H1 (cell line): ENCODE results near the gene ZNF470. TPM values are rescaled to one million over a fixed set of nuclear protein-coding genes. Genes with fewer than 3 reads are reported as not detected.

Source experiments
- ASH2L ChIP-seq: fragments of 200-600, 300-600 bp; sonication (generic); IDR thresholded peaks from one replicate; pipeline ENCODE4 v1.7.1; 2017; ENCODE audit warnings: low read length
- BACH1 ChIP-seq: IDR thresholded peaks from 2 replicates; pipeline ENCODE4 v1.6.1; 2012; ENCODE audit warnings: low read length, improper control_type of control experiment
- CHD2 ChIP-seq: IDR thresholded peaks from 2 replicates; pipeline ENCODE4 v1.6.1; 2012; ENCODE audit warnings: low read length, improper control_type of control experiment
- FOSL1 ChIP-seq: IDR thresholded peaks from 2 replicates; pipeline ENCODE4 v1.6.1; 2011; ENCODE audit warnings: mild to moderate bottlenecking, low read depth, low read length, moderate library complexity; ENCODE audit not compliant: insufficient read depth
- HDAC2 ChIP-seq, 2 experiments: fragments of 300-600 bp in 1 of 2; sonication (generic) in 1 of 2; IDR thresholded peaks; 2 replicates each; pipeline ENCODE4 v1.6.1; 2011 to 2012; ENCODE audit warnings: low read depth in 2 of 2, low read length in 2 of 2, mild to moderate bottlenecking in 2 of 2, moderate library complexity in 2 of 2, borderline replicate concordance in 1 of 2, inconsistent platforms in 1 of 2
- HDAC6 ChIP-seq: IDR thresholded peaks from one replicate; pipeline ENCODE4 v1.7.1; 2012; ENCODE audit warnings: low read depth, mild to moderate bottlenecking, inconsistent platforms, low read length, moderate library complexity
- POLR2AphosphoS5 ChIP-seq: IDR thresholded peaks from 2 replicates; pipeline ENCODE4 v1.6.1; 2011; ENCODE audit warnings: low read depth, low read length
- RBBP5 ChIP-seq: IDR thresholded peaks from 2 replicates; pipeline ENCODE4 v1.7.1; 2012; ENCODE audit warnings: low read depth, mild to moderate bottlenecking, inconsistent platforms, low read length, moderate library complexity, borderline replicate concordance
- SAP30 ChIP-seq: fragments of 300-600 bp; sonication (generic); IDR thresholded peaks from 2 replicates; pipeline ENCODE4 v1.7.1; 2012; ENCODE audit warnings: low read length, moderate library complexity, mild to moderate bottlenecking, inconsistent platforms; ENCODE audit not compliant: insufficient read depth, insufficient replicate concordance
- SIN3A ChIP-seq, 2 experiments: IDR thresholded peaks in 1 of 2; conservative IDR thresholded peaks in 1 of 2; 2 replicates each; pipeline ENCODE4 v1.6.1; 2011 to 2012; ENCODE audit warnings: low read length in 2 of 2, improper control_type of control experiment in 1 of 2, low read depth in 1 of 2, mild to moderate bottlenecking in 1 of 2
- SIRT6 ChIP-seq: IDR thresholded peaks from one replicate; pipeline ENCODE4 v1.7.1; 2012; ENCODE audit warnings: low read length, inconsistent platforms
- SIX5 ChIP-seq: IDR thresholded peaks from 2 replicates; pipeline ENCODE4 v1.6.1; 2011; ENCODE audit warnings: mild to moderate bottlenecking, low read depth, low read length
- polyA plus RNA-seq, 7 experiments: library from polyadenylated mRNA; depleted of rRNA in 3 of 7; stranded (reverse) in 5 of 7; unstranded in 2 of 7; fragments of >200 nt in 5 of 7; fragments of 200-250 nt in 2 of 7; gene quantifications; 1 replicate in 5 of 7; 2 replicates in 1 of 7; 4 replicates in 1 of 7; pipeline versions ENCODE4 v1.2.1 to v1.2.3, GENCODE V29; 2011 to 2013; ENCODE audit warnings: missing spikeins in 2 of 7, mixed read lengths in 2 of 7
- total RNA-seq: library from RNA; stranded (reverse); fragmentation: NEBNext Ultra II Directional; extraction: Animal tissue kit (Norgen Biotek cat#: 25700); gene quantifications from 2 replicates; pipeline ENCODE4 v1.2.1, GENCODE V29; 2021
- TF ChIP-seq, protein P1 (sequence below): fragments of 300-600 bp; sonication (generic); IDR thresholded peaks from 2 replicates; pipeline ENCODE4 v1.7.1; 2012; ENCODE audit warnings: low read length, moderate library complexity, mild to moderate bottlenecking, inconsistent platforms; ENCODE audit not compliant: insufficient replicate concordance

Gene ZNF470
- total and polyA plus RNA-seq, 2 of the 8 experiments (the other 6 are each of a cell fraction or from before 2014, with no cell fraction given): 2.0 to 8.8 TPM

DNA sequence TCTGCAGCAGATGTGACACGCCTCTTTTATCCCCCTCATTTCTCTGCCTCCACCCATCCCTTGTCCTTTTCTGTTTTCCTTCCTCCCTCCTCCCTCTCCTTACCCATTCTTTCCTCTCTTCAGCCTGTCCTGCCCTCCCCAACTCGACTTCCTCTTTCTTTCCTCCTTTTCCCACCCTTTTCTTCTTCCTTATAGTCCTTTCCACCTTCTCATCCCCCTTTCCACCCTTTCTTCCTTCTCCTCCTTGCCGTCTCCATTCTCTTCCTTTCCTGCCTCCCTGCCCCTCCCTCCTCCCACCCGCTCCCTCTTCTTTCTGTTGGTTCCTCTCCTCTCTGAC lies 27.1 kb downstream of the ZNF470 start (continued):
- TF ChIP-seq, protein P1, sequence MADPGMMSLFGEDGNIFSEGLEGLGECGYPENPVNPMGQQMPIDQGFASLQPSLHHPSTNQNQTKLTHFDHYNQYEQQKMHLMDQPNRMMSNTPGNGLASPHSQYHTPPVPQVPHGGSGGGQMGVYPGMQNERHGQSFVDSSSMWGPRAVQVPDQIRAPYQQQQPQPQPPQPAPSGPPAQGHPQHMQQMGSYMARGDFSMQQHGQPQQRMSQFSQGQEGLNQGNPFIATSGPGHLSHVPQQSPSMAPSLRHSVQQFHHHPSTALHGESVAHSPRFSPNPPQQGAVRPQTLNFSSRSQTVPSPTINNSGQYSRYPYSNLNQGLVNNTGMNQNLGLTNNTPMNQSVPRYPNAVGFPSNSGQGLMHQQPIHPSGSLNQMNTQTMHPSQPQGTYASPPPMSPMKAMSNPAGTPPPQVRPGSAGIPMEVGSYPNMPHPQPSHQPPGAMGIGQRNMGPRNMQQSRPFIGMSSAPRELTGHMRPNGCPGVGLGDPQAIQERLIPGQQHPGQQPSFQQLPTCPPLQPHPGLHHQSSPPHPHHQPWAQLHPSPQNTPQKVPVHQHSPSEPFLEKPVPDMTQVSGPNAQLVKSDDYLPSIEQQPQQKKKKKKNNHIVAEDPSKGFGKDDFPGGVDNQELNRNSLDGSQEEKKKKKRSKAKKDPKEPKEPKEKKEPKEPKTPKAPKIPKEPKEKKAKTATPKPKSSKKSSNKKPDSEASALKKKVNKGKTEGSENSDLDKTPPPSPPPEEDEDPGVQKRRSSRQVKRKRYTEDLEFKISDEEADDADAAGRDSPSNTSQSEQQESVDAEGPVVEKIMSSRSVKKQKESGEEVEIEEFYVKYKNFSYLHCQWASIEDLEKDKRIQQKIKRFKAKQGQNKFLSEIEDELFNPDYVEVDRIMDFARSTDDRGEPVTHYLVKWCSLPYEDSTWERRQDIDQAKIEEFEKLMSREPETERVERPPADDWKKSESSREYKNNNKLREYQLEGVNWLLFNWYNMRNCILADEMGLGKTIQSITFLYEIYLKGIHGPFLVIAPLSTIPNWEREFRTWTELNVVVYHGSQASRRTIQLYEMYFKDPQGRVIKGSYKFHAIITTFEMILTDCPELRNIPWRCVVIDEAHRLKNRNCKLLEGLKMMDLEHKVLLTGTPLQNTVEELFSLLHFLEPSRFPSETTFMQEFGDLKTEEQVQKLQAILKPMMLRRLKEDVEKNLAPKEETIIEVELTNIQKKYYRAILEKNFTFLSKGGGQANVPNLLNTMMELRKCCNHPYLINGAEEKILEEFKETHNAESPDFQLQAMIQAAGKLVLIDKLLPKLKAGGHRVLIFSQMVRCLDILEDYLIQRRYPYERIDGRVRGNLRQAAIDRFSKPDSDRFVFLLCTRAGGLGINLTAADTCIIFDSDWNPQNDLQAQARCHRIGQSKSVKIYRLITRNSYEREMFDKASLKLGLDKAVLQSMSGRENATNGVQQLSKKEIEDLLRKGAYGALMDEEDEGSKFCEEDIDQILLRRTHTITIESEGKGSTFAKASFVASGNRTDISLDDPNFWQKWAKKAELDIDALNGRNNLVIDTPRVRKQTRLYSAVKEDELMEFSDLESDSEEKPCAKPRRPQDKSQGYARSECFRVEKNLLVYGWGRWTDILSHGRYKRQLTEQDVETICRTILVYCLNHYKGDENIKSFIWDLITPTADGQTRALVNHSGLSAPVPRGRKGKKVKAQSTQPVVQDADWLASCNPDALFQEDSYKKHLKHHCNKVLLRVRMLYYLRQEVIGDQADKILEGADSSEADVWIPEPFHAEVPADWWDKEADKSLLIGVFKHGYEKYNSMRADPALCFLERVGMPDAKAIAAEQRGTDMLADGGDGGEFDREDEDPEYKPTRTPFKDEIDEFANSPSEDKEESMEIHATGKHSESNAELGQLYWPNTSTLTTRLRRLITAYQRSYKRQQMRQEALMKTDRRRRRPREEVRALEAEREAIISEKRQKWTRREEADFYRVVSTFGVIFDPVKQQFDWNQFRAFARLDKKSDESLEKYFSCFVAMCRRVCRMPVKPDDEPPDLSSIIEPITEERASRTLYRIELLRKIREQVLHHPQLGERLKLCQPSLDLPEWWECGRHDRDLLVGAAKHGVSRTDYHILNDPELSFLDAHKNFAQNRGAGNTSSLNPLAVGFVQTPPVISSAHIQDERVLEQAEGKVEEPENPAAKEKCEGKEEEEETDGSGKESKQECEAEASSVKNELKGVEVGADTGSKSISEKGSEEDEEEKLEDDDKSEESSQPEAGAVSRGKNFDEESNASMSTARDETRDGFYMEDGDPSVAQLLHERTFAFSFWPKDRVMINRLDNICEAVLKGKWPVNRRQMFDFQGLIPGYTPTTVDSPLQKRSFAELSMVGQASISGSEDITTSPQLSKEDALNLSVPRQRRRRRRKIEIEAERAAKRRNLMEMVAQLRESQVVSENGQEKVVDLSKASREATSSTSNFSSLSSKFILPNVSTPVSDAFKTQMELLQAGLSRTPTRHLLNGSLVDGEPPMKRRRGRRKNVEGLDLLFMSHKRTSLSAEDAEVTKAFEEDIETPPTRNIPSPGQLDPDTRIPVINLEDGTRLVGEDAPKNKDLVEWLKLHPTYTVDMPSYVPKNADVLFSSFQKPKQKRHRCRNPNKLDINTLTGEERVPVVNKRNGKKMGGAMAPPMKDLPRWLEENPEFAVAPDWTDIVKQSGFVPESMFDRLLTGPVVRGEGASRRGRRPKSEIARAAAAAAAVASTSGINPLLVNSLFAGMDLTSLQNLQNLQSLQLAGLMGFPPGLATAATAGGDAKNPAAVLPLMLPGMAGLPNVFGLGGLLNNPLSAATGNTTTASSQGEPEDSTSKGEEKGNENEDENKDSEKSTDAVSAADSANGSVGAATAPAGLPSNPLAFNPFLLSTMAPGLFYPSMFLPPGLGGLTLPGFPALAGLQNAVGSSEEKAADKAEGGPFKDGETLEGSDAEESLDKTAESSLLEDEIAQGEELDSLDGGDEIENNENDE: no peak
- TF ChIP-seq ASH2L: no peak
- no peak for TF ChIP-seq FOSL1
- TF ChIP-seq HDAC2 (IDR thresholded peaks at IDR 0.05; ENCODE audit: borderline replicate concordance in 1 of 2, low read depth in 2 of 2, low read length in 2 of 2): no peak
- no peak for TF ChIP-seq SAP30
- TF ChIP-seq RBBP5: no peak
- TF ChIP-seq BACH1: no peak
- no peak for TF ChIP-seq SIN3A (conservative IDR thresholded peaks at IDR 0.05 in 1 of 2, IDR thresholded peaks at IDR 0.05 in 1 of 2; ENCODE audit: low read depth in 1 of 2, low read length in 2 of 2)
- TF ChIP-seq SIRT6: no peak
- TF ChIP-seq CHD2: no peak
- no peak for TF ChIP-seq HDAC6
- TF ChIP-seq SIX5: no peak
- TF ChIP-seq POLR2AphosphoS5: no peak
